LHCN-M2 (cell line): ENCODE results near the gene JADE1. TPM values are rescaled to one million over a fixed set of nuclear protein-coding genes. Genes with fewer than 3 reads are reported as not detected.

ENCODE experiments used
- DNase-seq: peaks from one replicate; pipeline ENCODE4 v3.0.0-alpha.2; 2012; ENCODE audit warnings: low read depth
- total RNA-seq: library from RNA; depleted of rRNA; stranded (reverse); fragments of >200 nt; gene quantifications from 2 replicates; pipeline ENCODE4 v1.2.3, GENCODE V29; 2014

Gene JADE1
- total RNA-seq, 1 experiment from 2014 or later, result 20.5 TPM

DNA sequence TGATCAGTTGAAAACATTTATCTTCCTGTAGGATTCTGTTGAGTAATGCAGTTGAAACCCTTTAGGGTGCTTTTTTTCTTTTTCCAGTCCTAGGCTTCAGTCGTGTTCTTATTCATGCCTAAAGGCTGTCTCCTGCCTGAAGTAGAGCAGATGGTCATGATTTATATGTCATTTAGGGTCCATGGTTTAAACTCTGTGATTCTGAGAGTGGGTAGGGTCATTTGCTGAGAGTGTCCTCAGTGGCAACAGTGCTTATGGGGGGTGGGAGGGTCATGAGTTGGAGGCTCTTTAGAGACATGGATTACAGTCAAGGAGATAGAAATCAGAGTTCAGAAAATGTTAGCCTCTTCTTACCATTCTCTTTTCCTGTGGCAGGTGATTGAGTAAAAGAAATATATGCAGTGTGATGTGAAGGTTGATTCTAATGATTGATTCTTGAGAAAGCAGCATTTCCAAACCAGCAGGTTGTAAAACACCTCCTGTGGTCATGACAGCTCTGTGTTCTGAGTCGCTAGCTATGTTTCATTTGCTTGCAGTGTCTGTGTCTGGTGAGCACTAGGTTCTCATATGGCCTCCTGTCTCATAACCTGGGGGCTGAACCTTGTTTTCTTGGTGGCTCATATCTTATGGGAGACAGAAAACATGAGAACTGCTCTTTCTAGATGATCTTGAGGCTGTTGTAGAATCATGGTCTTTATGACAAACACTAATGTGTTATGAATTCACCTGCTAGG is 60.4 kb downstream of the JADE1 start:
- DNase-seq, result no peak

- DNase-seq, result no peak
Measured at GRCh38 chr4:128871948-128872347, 62.4 kb downstream of the JADE1 start.

DNA sequence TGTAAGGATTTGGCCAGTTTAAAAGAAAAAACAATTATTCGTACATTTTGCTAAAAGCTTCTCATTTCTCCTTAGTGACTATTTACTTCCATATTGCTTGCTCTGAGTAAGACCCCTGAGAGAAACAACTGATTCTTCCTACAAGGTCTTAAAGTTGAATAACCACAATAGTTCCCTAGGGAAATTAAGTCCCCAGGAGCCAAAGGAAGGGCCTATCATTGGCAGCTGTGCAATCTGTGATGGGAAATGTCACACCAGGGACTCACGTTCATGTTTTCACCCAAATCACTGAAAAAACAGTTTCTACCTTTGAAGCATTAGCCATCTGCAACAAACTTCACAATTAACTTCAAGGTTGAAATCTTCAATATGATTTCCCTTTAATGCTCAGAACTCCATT is 66.7 kb downstream of the JADE1 start:
- no peak for DNase-seq

DNA sequence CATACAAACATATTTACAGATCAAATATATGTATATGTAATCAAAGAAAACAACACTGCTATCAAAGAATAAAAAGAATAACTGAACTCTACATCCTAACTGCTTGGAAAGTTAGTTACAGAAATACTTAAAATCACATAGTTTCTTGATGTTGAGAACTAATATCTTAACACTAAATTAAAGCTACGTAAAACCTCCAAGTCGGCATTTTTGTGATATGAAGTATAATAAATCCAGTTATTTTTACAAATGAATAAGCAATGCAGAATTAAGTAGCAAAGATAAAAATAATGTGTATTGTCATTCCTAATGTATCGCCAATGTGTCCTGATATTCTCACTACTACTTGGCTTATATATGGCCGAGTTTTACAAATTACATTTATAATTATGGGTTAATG is 68.4 kb downstream of the JADE1 start:
- DNase-seq, result no peak

- no peak for DNase-seq
Measured at GRCh38 chr4:128879283-128879682, 69.8 kb downstream of the JADE1 start.

DNA sequence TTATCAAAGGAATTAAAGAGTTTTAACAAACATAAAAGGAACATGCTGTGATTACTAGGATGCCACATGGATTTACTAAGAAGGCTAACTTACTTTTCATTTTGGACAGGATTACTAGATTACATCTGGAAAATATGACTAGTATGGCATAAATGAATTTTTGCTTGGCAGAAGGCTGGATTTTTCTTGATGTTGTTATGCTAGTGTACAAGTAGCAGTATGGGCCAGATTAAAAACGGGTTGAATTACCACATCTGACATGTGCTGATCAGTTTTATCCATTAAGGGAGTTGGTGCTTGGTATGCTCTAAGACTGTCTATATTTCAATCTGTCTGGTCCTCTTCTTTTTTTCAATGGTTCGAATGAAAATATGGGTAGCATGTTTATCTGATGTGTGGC is 70.5 kb downstream of the JADE1 start:
- DNase-seq, result no peak

DNA sequence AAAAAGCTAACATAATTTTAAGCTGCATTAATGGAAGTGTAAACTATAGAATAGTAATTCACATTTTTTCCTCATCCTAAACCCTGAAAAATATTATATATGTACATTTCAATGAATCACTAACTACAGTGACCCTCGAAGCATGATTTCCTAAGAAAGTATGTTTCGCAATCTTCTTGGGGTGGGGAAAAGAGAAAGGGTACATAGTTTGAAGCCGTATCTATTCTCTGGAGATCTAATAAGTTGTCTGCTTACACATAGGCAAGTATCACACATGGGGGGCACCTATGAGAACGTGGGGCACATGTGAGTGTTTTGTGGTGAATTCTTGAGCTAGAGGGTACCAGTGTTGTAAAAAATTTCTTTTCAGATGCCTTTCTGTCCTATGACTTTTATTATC is 71.2 kb downstream of the JADE1 start:
- DNase-seq, result no peak

DNA sequence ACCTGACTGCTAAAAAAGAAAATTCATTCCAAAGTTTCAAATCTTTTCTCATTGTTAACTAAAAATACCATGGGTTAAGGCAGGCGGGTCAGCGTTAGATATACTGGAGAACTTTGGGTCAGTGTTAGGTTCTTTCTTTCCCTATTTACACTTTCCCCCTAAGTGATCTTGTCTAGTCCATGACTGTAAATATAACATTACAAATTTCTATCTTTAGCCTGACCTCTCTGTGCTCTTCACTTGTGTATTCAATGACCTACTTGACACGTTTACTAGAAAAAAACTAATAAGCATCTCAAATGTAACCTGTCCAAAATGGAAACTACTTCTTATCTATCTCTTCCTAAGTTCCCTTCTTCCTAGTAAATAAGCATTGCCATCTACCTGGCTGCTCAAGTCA is 95.3 kb downstream of the JADE1 start:
- no peak for DNase-seq

DNA sequence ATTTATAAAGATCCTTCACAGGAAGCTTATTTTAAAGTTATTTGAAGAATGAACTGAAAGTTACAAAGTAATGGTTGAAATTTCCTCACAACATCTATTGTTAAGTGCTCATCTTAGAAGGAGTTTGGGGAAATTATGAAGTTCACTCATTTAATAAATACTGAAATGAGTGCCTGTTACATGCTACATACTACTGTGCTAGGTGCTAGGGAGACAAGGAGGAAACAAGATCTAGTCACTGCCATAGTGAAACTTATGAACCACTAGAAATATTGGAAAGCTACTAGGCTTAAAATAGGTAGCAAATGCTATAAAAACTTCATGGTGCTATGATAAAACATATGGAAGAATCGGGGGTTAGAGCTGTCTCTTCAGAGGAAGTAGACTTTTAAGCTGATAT is 97.1 kb downstream of the JADE1 start:
- no peak for DNase-seq

DNA sequence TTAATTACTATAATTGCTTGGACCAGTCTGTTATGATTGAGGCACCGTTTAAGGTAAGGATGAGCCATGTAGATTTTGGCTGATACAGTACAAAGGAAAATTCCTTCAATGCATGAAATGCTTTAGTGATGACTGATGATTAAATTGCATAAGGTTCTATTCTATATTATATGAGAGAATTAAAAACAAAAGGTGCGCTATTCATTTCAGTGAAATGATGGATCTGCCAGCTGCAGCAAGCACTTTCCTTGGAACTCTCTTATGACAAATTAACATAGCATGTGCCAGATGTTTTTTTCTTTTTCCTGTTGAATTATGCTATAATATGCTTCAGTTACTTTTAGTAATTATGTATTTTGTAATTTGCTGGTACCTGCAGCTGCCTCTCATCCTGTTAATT is 98.5 kb downstream of the JADE1 start:
- DNase-seq, result no peak

DNA sequence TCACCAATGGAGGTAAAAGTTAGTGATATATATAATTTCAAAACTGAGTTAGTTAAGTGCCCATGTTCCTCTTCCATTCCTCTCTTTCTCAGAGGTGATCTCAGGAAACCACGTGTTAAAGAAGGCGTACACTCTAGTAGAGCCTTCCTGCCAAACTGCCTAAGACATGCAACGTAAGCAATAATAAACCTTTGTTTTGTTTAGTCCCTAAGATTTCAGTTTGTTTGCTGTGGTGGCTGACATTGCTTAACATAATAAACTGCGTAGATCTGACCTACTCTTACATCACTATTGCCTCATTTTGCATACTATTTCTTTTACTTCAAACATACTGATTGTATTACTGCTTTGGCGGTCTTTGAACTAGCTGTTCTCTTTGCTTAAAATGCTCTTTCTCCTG is 99.2 kb downstream of the JADE1 start:
- DNase-seq, result no peak

DNA sequence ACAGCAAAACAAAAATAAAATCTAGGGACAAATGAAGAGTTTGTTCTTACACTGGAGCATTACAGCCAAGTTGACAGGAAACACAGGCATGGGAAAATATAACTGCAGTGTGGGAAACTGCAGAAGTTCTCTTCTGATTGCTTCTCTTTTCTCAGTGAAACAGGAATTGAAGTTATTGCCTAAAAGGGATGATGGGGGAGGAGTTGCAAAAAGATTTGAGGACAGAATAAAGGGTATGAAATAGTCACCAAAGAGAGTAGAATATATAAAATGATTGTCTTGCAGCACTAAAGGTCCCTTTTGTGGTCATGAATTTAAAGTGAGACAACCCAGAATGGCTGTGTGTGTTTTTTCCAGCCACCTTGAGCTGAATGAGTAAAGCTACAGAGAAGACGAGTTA is 103.7 kb downstream of the JADE1 start:
- DNase-seq, result no peak

GRCh38 chr4:128915544-128915943 is 106.0 kb downstream of the JADE1 start:
- DNase-seq, result no peak

DNA sequence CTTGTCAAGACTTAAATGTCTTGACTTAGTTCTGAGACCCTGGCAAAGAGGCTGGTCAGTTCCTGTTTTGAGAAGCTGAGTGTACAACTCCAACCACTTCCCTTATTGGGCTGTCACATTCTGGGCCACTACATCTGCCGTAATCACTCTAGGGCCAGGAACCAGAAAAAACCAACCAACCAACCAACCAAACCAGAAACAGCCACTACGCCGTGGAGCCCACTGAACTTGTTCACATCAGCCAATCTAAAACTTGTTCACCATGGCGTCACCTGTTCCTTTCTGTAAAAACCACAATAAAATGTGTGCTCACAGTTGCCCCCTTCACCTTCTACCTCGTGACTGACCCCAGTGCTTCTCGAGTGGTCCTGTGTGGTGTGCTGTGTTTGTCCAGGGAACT is 107.3 kb downstream of the JADE1 start:
- DNase-seq, result peak; percentile 3

DNA sequence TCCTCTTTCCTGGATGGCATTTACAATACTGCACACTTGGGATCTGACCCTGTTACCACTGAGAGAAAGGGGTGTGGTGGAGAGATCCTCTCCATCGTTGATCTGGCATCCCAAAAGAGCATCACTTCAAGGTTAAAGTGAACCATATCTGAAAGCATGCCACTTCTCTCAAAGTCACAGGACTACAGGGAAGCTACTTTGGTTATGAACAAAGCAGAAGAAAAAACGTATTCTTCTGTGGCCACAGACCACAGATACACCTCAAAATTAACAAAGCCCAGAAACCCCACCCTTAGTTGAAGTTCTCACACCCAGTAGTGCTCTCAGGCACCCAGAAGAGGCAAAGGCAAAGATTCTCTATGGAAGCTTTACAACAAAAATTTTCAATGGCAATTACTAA is 108.3 kb downstream of the JADE1 start:
- no peak for DNase-seq

GRCh38 chr4:128921954-128922353 is 112.5 kb downstream of the JADE1 start:
- DNase-seq, result no peak
